ENCODE measurements around the gene MAP4K5.
A peak's percentile ranks its signal among the peaks of the same experiment; 100 is the strongest.
"Not testable (repeated sequence)": the region's sequence is repeated elsewhere in the genome, so short reads cannot be mapped to it uniquely, and the experiment has no call there.

The MAP4K5 gene

DNA sequence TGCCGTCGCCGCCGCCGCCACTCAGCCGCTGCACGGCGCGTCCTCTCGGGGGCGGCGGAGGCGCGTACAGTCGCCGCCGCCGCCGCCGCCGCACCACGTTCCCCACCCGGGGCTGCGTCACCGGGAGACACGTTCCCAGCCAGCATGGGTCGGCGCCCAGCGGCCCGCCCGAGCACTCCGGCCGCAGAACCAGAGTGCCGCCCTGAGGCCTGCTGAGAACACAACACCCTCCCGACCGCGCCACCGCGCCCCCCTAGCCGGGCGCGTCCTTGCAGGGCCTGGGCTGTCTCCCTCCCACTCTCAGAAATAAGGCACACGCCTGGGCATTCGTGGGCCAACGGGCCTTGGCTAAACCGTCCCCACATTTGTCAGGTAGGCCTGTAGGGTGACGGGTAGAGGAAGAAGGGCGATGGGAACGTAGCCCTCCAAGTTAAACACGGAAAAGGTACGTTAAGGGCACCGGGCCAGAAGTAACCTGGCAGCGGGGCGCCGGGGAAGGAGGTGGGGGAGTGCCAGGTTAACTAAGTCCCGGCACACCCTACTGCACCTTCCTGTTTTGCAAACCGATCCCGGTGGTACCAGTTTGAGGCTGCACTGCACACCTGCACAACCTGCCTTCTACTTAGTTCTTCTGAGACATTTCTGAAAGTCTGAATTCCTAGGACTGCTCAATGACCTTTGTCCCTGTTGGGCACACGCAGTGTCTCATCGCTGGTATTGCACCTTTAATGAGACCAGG lies at the start of gene MAP4K5:
TSS of gene MAP4K5 (minus strand) at position 68 of the 739 bp plus-strand sequence. CDS start 520 bp downstream, outside the sequence.
- Histone ChIP-seq H3K27ac (ENCODE audit: low read depth in 2 of 2, low read length in 2 of 2) (peak within 1 kb of the TSS; percentile 91 to 93), H3K36me3 (ENCODE audit: control insufficient read depth in 2 of 2, insufficient read depth in 2 of 2, low read length in 2 of 2) (no peaks in the 10 kb centered on the region), H3K9ac (ENCODE audit: low read depth in 1 of 2, low read length in 2 of 2) (peak within 1 kb of the TSS; percentile 80 to 91), H3K9me3 (ENCODE audit: control insufficient read depth in 2 of 2, low read length in 2 of 2) (no peaks in the 10 kb centered on the region), H3K4me3 (ENCODE audit: low read length in 2 of 2) (peak within 1 kb of the TSS; percentile 85 to 88), H3K4me1 (ENCODE audit: control insufficient read depth in 2 of 2, insufficient read depth in 2 of 2, low read length in 2 of 2) (peaks cover 9 to 22% of the 10 kb centered on the region in 2 donors), H3K27me3 (ENCODE audit: control insufficient read depth in 2 of 2, insufficient read depth in 2 of 2, low read length in 2 of 2) (no peaks in the 10 kb centered on the region)

DNA sequence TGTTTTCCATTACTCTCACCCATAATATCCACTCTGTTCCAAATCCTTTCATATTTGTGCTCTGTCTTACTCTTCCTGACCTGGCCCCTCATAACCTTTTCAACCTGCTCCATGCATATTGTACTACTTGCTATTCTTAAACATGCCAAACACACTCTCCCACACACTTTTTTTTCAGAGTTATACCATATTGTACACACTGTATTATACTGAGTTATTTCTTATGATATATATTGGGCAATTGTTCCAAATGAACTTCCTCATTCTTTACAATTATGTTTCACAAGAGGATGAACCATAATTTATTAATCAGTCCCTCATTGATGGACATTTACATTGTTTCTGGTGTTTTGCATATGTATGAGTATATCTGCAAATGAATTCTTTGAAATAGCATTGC lies 46.1 kb upstream of the MAP4K5 start:
- H3K36me3 ChIP-seq (ENCODE audit: control insufficient read depth in 2 of 2, insufficient read depth in 2 of 2, low read length in 2 of 2): no peaks in the 10 kb centered on the region
- H3K27me3 ChIP-seq (ENCODE audit: control insufficient read depth in 2 of 2, insufficient read depth in 2 of 2, low read length in 2 of 2): no peaks in the 10 kb centered on the region
- H3K9me3 ChIP-seq (ENCODE audit: control insufficient read depth in 2 of 2, low read length in 2 of 2): no peaks in the 10 kb centered on the region
- H3K9ac ChIP-seq (ENCODE audit: low read depth in 1 of 2, low read length in 2 of 2): no peak overlapping the region
- H3K4me3 ChIP-seq (ENCODE audit: low read length in 2 of 2): no peak overlapping the region
- H3K27ac ChIP-seq (ENCODE audit: low read depth in 2 of 2, low read length in 2 of 2): no peak overlapping the region
- no peaks in the 10 kb centered on the region for H3K4me1 ChIP-seq (ENCODE audit: control insufficient read depth in 2 of 2, insufficient read depth in 2 of 2, low read length in 2 of 2)

DNA sequence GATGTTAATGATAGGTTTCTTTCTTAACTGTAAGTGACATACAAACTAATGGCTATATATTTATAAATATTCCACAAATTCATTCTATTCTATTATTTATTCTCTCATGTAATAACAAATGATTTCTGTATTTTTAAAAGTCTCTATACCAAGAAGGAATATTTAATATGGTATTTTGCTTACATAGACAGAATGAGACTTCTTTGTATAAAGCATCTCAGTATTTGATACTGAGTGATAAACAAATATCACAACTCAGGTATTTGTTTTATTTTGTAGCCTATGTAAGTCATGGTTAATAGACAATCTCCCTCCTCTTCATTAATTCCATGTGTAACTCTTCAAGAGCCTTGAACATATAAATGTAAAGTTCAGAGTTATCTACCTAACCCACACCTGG lies 45.6 kb upstream of the MAP4K5 start:
- Histone ChIP-seq H3K27ac (ENCODE audit: low read depth in 2 of 2, low read length in 2 of 2) (no peak overlapping the region), H3K27me3 (ENCODE audit: control insufficient read depth in 2 of 2, insufficient read depth in 2 of 2, low read length in 2 of 2) (no peaks in the 10 kb centered on the region), H3K9ac (ENCODE audit: low read depth in 1 of 2, low read length in 2 of 2) (no peak overlapping the region), H3K9me3 (ENCODE audit: control insufficient read depth in 2 of 2, low read length in 2 of 2) (no peaks in the 10 kb centered on the region), H3K36me3 (ENCODE audit: control insufficient read depth in 2 of 2, insufficient read depth in 2 of 2, low read length in 2 of 2) (no peaks in the 10 kb centered on the region), H3K4me1 (ENCODE audit: control insufficient read depth in 2 of 2, insufficient read depth in 2 of 2, low read length in 2 of 2) (no peaks in the 10 kb centered on the region), H3K4me3 (ENCODE audit: low read length in 2 of 2) (no peak overlapping the region)

DNA sequence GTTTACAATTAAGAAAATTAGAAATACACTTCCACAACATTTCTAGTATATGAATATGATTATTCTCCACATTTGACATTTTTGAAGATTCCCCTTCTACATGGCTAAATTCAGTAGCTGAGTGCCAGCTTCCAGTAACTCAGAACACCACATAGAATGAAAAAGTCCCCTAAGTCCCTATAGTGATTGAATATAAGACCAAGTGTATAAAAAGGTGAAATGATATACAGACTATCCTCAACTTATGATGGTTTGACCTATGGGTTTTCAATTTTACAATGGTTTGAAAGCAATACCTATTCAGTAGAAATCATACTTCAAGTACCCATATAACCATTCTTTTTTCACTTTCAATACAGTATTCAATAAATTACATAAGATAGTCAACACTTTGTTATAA lies 43.4 kb upstream of the MAP4K5 start:
- Histone ChIP-seq H3K27me3 (ENCODE audit: control insufficient read depth in 2 of 2, insufficient read depth in 2 of 2, low read length in 2 of 2) (no peaks in the 10 kb centered on the region), H3K27ac (ENCODE audit: low read depth in 2 of 2, low read length in 2 of 2) (no peak overlapping the region), H3K4me3 (ENCODE audit: low read length in 2 of 2) (no peak overlapping the region), H3K4me1 (ENCODE audit: control insufficient read depth in 2 of 2, insufficient read depth in 2 of 2, low read length in 2 of 2) (no peaks in the 10 kb centered on the region), H3K9me3 (ENCODE audit: control insufficient read depth in 2 of 2, low read length in 2 of 2) (no peaks in the 10 kb centered on the region), H3K9ac (ENCODE audit: low read depth in 1 of 2, low read length in 2 of 2) (no peak overlapping the region), H3K36me3 (ENCODE audit: control insufficient read depth in 2 of 2, insufficient read depth in 2 of 2, low read length in 2 of 2) (no peaks in the 10 kb centered on the region)

DNA sequence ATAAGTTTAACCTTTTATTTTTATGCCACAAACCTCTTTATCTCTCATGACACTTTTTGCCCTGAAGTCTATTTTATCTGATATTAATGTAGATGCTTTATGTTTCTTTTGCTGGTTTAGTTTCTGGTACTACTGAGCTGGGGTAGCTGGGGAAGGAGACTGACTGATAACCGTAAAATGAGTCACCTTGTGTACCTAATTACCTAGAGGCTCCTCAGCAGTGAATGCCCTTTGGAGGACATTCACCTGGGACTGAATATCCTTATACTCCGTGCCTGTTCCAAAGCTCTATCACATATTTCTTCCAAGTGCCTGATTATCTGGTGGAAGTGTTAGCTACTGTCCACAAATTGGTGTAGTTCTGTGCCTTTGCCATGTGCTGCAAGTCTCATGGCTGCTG lies 41.5 kb upstream of the MAP4K5 start:
- no peaks in the 10 kb centered on the region for H3K4me1 ChIP-seq (ENCODE audit: control insufficient read depth in 2 of 2, insufficient read depth in 2 of 2, low read length in 2 of 2)

DNA sequence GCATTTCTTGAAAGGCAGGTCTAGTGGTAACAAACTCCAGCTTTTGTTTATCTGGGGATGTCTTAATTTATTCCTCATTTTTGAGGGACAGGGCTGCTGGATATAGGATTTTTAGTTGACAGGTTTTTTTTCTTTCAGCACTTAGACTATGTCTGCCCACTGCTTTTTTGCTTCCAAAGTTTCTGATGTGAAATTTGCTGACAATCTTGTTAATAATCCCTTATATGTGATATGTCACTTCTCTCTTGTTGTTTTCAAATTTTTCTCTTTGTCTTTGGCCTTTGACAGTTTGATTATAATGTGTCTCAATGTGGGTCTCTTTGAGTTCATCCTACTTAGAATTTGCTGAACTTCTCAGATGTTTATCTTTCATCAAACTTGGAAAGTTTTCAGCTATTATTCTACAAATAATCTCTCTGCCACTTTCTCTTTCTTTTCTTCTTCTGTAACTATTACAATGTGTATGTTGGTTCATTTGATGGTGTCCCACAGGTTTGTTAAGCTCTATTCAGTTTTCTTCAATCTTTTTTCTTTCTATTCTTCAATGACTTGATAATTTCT lies 37.4 kb upstream of the MAP4K5 start:
- H3K4me1 ChIP-seq (ENCODE audit: control insufficient read depth in 2 of 2, insufficient read depth in 2 of 2, low read length in 2 of 2): no peaks in the 10 kb centered on the region
- H3K9me3 ChIP-seq (ENCODE audit: control insufficient read depth in 2 of 2, low read length in 2 of 2): peaks cover 0 to 2% of the 10 kb centered on the region in 2 donors
- no peak overlapping the region for H3K9ac ChIP-seq (ENCODE audit: low read depth in 1 of 2, low read length in 2 of 2)
- H3K27me3 ChIP-seq (ENCODE audit: control insufficient read depth in 2 of 2, insufficient read depth in 2 of 2, low read length in 2 of 2): no peaks in the 10 kb centered on the region
- H3K27ac ChIP-seq (ENCODE audit: low read depth in 2 of 2, low read length in 2 of 2): no peak overlapping the region
- no peaks in the 10 kb centered on the region for H3K36me3 ChIP-seq (ENCODE audit: control insufficient read depth in 2 of 2, insufficient read depth in 2 of 2, low read length in 2 of 2)
- no peak overlapping the region for H3K4me3 ChIP-seq (ENCODE audit: low read length in 2 of 2)

More for the DNA sequence above, 41.5 kb upstream of the MAP4K5 start:
- no peaks in the 10 kb centered on the region for H3K36me3 ChIP-seq (ENCODE audit: control insufficient read depth in 2 of 2, insufficient read depth in 2 of 2, low read length in 2 of 2)
- no peaks in the 10 kb centered on the region for H3K27me3 ChIP-seq (ENCODE audit: control insufficient read depth in 2 of 2, insufficient read depth in 2 of 2, low read length in 2 of 2)
- H3K9me3 ChIP-seq (ENCODE audit: control insufficient read depth in 2 of 2, low read length in 2 of 2): peaks cover 0 to 2% of the 10 kb centered on the region in 2 donors
- H3K9ac ChIP-seq (ENCODE audit: low read depth in 1 of 2, low read length in 2 of 2): no peak overlapping the region
- H3K27ac ChIP-seq (ENCODE audit: low read depth in 2 of 2, low read length in 2 of 2): no peak overlapping the region
- no peak overlapping the region for H3K4me3 ChIP-seq (ENCODE audit: low read length in 2 of 2)

DNA sequence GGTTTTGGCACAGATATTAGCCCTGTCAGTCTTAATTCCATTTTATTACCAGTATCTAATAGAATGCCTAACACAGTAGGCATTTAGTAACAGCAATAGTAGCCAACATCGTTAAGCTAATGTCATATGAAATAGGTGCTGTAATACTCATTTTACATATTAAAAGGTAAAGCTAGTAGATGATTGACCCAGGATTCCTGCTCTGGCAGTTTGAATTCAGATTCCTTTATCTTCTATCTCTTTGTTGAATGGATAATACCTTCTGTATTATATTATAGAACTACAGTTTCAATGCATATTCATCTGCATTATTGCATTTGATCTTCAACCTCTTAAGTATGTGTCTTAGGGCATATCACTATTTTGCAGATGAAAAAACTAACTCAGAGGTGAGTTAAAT lies 30.5 kb upstream of the MAP4K5 start:
- Histone ChIP-seq H3K9ac (ENCODE audit: low read depth in 1 of 2, low read length in 2 of 2) (no peak overlapping the region), H3K4me3 (ENCODE audit: low read length in 2 of 2) (no peak overlapping the region), H3K27ac (ENCODE audit: low read depth in 2 of 2, low read length in 2 of 2) (no peak overlapping the region)

DNA sequence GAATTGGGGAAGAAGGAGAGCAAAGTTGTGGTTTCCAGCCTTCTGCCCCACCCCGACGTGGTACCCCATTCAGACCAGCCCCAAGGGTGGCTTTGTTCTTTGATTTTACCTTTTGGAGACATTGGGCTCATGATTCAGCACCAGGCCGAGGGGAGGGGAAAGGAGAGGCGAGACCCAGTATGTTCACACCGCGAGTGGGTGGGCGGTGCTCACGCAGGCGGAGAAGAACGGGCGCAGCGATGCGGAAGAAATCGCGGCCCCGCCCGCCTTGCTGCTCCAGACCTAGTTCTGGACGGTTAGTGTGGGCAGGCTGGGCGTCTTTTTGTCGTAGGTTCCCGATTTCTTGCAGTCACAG lies 28.5 kb upstream of the MAP4K5 start:
- Histone ChIP-seq H3K4me3 (ENCODE audit: low read length in 2 of 2) (peak overlapping the region; percentile 64 to 87), H3K4me1 (ENCODE audit: control insufficient read depth in 2 of 2, insufficient read depth in 2 of 2, low read length in 2 of 2) (peaks cover 3 to 11% of the 10 kb centered on the region in 2 donors), H3K36me3 (ENCODE audit: control insufficient read depth in 2 of 2, insufficient read depth in 2 of 2, low read length in 2 of 2) (no peaks in the 10 kb centered on the region), H3K9me3 (ENCODE audit: control insufficient read depth in 2 of 2, low read length in 2 of 2) (no peaks in the 10 kb centered on the region), H3K27ac (ENCODE audit: low read depth in 2 of 2, low read length in 2 of 2) (peak overlapping the region; percentile 74 to 80), H3K27me3 (ENCODE audit: control insufficient read depth in 2 of 2, insufficient read depth in 2 of 2, low read length in 2 of 2) (peaks cover 0 to 3% of the 10 kb centered on the region in 2 donors), H3K9ac (ENCODE audit: low read depth in 1 of 2, low read length in 2 of 2) (peak overlapping the region; percentile 68 to 70)

More for the DNA sequence above, 30.5 kb upstream of the MAP4K5 start:
- no peaks in the 10 kb centered on the region for H3K36me3 ChIP-seq (ENCODE audit: control insufficient read depth in 2 of 2, insufficient read depth in 2 of 2, low read length in 2 of 2)
- H3K4me1 ChIP-seq (ENCODE audit: control insufficient read depth in 2 of 2, insufficient read depth in 2 of 2, low read length in 2 of 2): peaks cover 3 to 11% of the 10 kb centered on the region in 2 donors
- H3K9me3 ChIP-seq (ENCODE audit: control insufficient read depth in 2 of 2, low read length in 2 of 2): no peaks in the 10 kb centered on the region
- peaks cover 0 to 3% of the 10 kb centered on the region in 2 donors for H3K27me3 ChIP-seq (ENCODE audit: control insufficient read depth in 2 of 2, insufficient read depth in 2 of 2, low read length in 2 of 2)

DNA sequence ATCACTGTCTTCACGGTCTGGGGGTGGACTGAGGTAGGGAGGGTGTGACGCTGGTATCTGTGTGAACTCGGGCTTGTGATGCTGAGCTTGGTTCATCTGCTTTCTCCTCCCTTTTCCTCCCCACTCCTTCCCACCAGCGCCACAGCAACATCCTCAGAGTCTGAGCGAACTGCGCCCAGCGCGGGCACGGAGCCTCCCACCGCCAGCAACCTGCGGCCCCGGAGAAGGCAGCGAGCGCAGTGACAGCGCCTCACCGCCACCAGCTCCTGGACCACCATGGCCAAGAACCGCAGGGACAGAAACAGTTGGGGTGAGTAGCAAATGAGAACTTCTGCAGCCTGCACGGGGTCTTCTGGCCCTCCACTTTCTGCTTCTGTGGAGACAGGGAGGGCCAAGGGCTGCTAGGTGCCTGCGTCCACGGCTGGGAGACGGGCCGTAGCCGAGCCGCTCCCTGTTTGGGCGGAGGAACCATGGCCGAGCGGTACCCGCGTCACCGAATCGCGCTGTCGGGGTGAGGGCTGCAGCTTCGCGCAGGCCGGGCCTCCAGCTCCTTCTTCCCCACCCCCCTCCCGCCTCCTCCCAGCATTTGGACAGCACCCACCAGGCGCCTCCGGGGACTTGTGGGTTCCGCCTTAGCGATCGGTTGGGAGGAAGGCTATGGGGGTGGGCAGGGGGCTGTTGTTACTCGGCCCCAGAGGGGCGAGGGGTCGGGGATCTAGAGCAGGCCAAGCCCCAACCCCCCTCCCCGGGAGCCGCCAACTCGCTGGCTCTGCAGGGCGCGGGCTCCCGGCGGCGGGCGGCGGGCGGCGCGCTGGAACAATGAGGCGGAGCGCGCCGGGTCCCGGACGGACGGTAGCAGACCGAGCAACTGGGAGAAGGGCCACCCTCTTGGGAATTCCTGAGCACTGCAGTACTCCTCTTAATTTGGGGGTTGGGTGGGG lies 27.9 kb upstream of the MAP4K5 start, which contains the start of gene ATL1:
TSS of gene ATL1 (plus strand) at position 156 of the 941 bp plus-strand sequence. CDS start at position 277, 121 bp downstream.
- Histone ChIP-seq H3K27me3 (ENCODE audit: control insufficient read depth in 2 of 2, insufficient read depth in 2 of 2, low read length in 2 of 2) (peaks cover 0 to 3% of the 10 kb centered on the region in 2 donors), H3K4me3 (ENCODE audit: low read length in 2 of 2) (peak within 1 kb of the TSS; percentile 64 to 87), H3K36me3 (ENCODE audit: control insufficient read depth in 2 of 2, insufficient read depth in 2 of 2, low read length in 2 of 2) (no peaks in the 10 kb centered on the region), H3K4me1 (ENCODE audit: control insufficient read depth in 2 of 2, insufficient read depth in 2 of 2, low read length in 2 of 2) (peaks cover 3 to 11% of the 10 kb centered on the region in 2 donors), H3K27ac (ENCODE audit: low read depth in 2 of 2, low read length in 2 of 2) (peak within 1 kb of the TSS; percentile 74 to 80), H3K9me3 (ENCODE audit: control insufficient read depth in 2 of 2, low read length in 2 of 2) (no peaks in the 10 kb centered on the region), H3K9ac (ENCODE audit: low read depth in 1 of 2, low read length in 2 of 2) (peak within 1 kb of the TSS; percentile 68 to 70)

DNA sequence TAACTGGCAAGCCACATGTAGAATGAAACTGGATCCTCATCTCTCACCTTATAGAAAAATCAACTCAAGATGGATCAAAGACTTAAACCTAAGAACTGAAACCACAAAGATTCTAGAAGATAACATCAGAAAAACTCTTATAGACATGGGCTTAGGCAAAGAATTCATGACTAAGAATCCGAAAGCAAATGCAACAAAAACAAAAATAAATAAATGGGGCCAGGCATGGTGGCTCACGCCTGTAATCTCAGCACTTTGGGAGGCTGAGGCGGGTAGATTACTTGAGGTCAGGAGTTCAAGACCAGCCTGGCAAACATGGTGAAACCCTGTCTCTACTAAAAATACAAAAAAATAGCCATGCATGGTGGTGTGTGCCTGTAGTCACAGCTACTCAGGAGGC lies 20.4 kb upstream of the MAP4K5 start:
- H3K27me3 ChIP-seq (ENCODE audit: control insufficient read depth in 2 of 2, insufficient read depth in 2 of 2, low read length in 2 of 2); H3K36me3 ChIP-seq (ENCODE audit: control insufficient read depth in 2 of 2, insufficient read depth in 2 of 2, low read length in 2 of 2); H3K4me1 ChIP-seq (ENCODE audit: control insufficient read depth in 2 of 2, insufficient read depth in 2 of 2, low read length in 2 of 2); H3K27ac ChIP-seq (ENCODE audit: low read depth in 2 of 2, low read length in 2 of 2); H3K9ac ChIP-seq (ENCODE audit: low read depth in 1 of 2, low read length in 2 of 2); H3K4me3 ChIP-seq (ENCODE audit: low read length in 2 of 2); H3K9me3 ChIP-seq (ENCODE audit: control insufficient read depth in 2 of 2, low read length in 2 of 2): not testable (repeated sequence)

All from mucosa of rectum (tissue), 2 donors.